RWPE1 (cell line): ENCODE measurements around the gene TXNRD2.

ENCODE experiments used
- CTCF ChIA-PET: fragments of 350-600 bp; sonication (Branson Sonifier 250); formaldehyde crosslinking; extraction: SDS; loops from one replicate; lab custom pipeline; 2021; lab: Yijun Ruan, JAX
- POLR2A ChIA-PET: fragments of 400-600 bp; formaldehyde crosslinking; extraction: SDS; loops from one replicate; lab custom pipeline; 2020; ENCODE audit warnings: antibody characterized with exemption; ENCODE audit not compliant: low non-redundant PET; lab: Yijun Ruan, JAX
- DNase-seq: peaks from one replicate; pipeline ENCODE4 v3.0.0; 2012; ENCODE audit warnings: low spot score
- H3K27ac ChIP-seq: fragments of 450-650 bp; 2 replicates; pipeline ENCODE4 v1.5.1; 2017
- CTCF ChIP-seq: fragments of 450-650 bp; conservative IDR thresholded peaks from 2 replicates; pipeline ENCODE4 v1.5.1; 2017; ENCODE audit warnings: low read depth, mild to moderate bottlenecking

The TXNRD2 gene

GRCh38 chr22:19877626-19878339, 63.8 kb downstream of the TXNRD2 start:
- ChIA-PET POLR2A (no interaction called here), CTCF (no interaction called here)
- peak overlapping the region; percentile 99 for H3K27ac ChIP-seq

GRCh38 chr22:19876941-19877625, 64.5 kb downstream of the TXNRD2 start:
- H3K27ac ChIP-seq: peak overlapping the region; percentile 99
- ChIA-PET CTCF (no interaction called here), POLR2A (no interaction called here)
- DNase-seq: no peak
- no peak for TF ChIP-seq CTCF

More at GRCh38 chr22:19877626-19878339, 63.8 kb downstream of the TXNRD2 start:
- no peak for DNase-seq
- TF ChIP-seq CTCF: no peak

- TF ChIP-seq CTCF: no peak
- ChIA-PET POLR2A (no interaction called here), CTCF (no interaction called here)
- DNase-seq: no peak
- H3K27ac ChIP-seq: peak overlapping the region; percentile 99
Observed at GRCh38 chr22:19876314-19876940, 65.2 kb downstream of the TXNRD2 start.

- peak overlapping the region; percentile 99 for H3K27ac ChIP-seq
- CTCF ChIA-PET: no interaction called here
- DNase-seq: no peak
- TF ChIP-seq CTCF: no peak
- POLR2A ChIA-PET: no interaction called here
Observed at GRCh38 chr22:19875531-19876313, 65.9 kb downstream of the TXNRD2 start.

GRCh38 chr22:19875061-19875530, 66.5 kb downstream of the TXNRD2 start:
- POLR2A ChIA-PET: no interaction called here
- CTCF ChIA-PET: interaction anchor here (0.6 to 1.6 kb wide), 4 partner anchors 10 to 145 kb away, joined by 3 to 5 read pairs (median 4); no protein-coding TSS in a partner anchor
- DNase-seq: no peak
- peak overlapping the region; percentile 99 for H3K27ac ChIP-seq
- TF ChIP-seq CTCF: no peak
